ENCODE results near the gene TLX2.
A peak's percentile ranks its signal among the peaks of the same experiment; 100 is the strongest.

The TLX2 gene

DNA sequence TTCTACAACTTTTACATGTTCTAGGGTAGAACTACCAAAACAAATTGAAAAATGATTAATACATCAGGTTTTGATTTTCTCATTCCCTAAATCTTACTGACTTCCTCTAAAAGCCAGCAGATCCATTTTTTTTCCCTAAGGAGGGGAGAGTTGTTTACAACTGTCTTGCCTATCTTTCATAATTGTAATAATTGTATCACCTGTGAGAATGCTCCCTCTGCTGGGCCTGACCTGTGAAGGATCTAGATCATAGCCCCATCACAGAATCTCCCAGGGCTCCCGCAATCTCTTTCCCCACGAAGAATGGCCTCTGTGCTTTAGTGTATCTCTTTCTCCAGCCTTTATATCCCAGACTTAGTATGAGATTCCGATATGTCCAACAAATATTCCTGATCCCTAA lies 30.4 kb downstream of the TLX2 start:
- ATAC-seq (ENCODE audit: insufficient read depth, low read depth) (peak; percentile 55; the same call in 1 of the 3 replicates), DNase-seq (no peak)
- H3K36me3 ChIP-seq (ENCODE audit: insufficient read depth, low read length), result no peaks in the 10 kb centered on the region
- H3K4me2 ChIP-seq (ENCODE audit: insufficient read depth, low read length), result no peak overlapping the region
- no peaks in the 10 kb centered on the region for H3K27me3 ChIP-seq (ENCODE audit: insufficient read depth, low read length, poor library complexity)
- no peaks in the 10 kb centered on the region for H3K4me1 ChIP-seq (ENCODE audit: insufficient read depth, low read length)
- H3K9me3 ChIP-seq (ENCODE audit: insufficient read depth, low read length, severe bottlenecking), result no peaks in the 10 kb centered on the region
- H3K9ac ChIP-seq (ENCODE audit: low read depth, low read length), result no peak overlapping the region
- no peak overlapping the region for H3K27ac ChIP-seq (ENCODE audit: low read length)
- no peaks in the 10 kb centered on the region for H3K79me2 ChIP-seq (ENCODE audit: insufficient read depth, low read length)
- H2AFZ ChIP-seq (ENCODE audit: low read depth, low read length), result no peak overlapping the region
- TF ChIP-seq EZH2 (IDR thresholded peaks at IDR 0.05; ENCODE audit: borderline replicate concordance, low read depth, low read length, severe bottlenecking), result no peak
- TF ChIP-seq, protein P1, sequence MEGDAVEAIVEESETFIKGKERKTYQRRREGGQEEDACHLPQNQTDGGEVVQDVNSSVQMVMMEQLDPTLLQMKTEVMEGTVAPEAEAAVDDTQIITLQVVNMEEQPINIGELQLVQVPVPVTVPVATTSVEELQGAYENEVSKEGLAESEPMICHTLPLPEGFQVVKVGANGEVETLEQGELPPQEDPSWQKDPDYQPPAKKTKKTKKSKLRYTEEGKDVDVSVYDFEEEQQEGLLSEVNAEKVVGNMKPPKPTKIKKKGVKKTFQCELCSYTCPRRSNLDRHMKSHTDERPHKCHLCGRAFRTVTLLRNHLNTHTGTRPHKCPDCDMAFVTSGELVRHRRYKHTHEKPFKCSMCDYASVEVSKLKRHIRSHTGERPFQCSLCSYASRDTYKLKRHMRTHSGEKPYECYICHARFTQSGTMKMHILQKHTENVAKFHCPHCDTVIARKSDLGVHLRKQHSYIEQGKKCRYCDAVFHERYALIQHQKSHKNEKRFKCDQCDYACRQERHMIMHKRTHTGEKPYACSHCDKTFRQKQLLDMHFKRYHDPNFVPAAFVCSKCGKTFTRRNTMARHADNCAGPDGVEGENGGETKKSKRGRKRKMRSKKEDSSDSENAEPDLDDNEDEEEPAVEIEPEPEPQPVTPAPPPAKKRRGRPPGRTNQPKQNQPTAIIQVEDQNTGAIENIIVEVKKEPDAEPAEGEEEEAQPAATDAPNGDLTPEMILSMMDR (IDR thresholded peaks at IDR 0.05; ENCODE audit: borderline replicate concordance, extremely low read depth, low read length, poor library complexity, severe bottlenecking), result peak; percentile 42
- H3K4me3 ChIP-seq (ENCODE audit: low read depth in 1 of 2, low read length in 2 of 2), result no peak overlapping the region
- H4K20me1 ChIP-seq (ENCODE audit: insufficient read depth, low read length), result no peaks in the 10 kb centered on the region

DNA sequence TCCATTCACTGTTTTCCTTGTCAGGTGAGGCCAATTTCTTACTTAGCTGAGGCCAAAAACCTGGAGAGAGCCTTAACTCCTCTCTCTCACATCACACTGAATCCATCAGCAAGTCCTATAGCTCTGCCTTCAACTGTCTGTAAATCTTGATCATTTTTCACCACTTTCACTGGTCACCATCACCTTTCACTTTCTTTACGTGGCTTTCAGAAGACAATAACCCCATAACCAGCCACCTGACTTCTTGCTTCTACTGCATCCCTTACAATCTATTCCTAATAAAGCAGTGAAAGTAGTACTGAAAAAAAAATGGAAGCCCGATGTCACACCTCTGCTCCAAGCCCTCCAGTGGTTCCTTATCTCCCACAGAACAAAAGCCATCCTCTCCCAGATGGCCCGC lies 31.8 kb downstream of the TLX2 start:
- Histone ChIP-seq H2AFZ (ENCODE audit: low read depth, low read length) (no peak overlapping the region), H3K9ac (ENCODE audit: low read depth, low read length) (no peak overlapping the region), H3K9me3 (ENCODE audit: insufficient read depth, low read length, severe bottlenecking) (no peaks in the 10 kb centered on the region), H3K27ac (ENCODE audit: low read length) (no peak overlapping the region), H3K36me3 (ENCODE audit: insufficient read depth, low read length) (no peaks in the 10 kb centered on the region), H3K4me3 (ENCODE audit: low read depth in 1 of 2, low read length in 2 of 2) (no peak overlapping the region), H3K4me2 (ENCODE audit: insufficient read depth, low read length) (no peak overlapping the region), H4K20me1 (ENCODE audit: insufficient read depth, low read length) (no peaks in the 10 kb centered on the region), H3K4me1 (ENCODE audit: insufficient read depth, low read length) (no peaks in the 10 kb centered on the region), H3K27me3 (ENCODE audit: insufficient read depth, low read length, poor library complexity) (no peaks in the 10 kb centered on the region), H3K79me2 (ENCODE audit: insufficient read depth, low read length) (no peaks in the 10 kb centered on the region)
- ATAC-seq (ENCODE audit: insufficient read depth, low read depth), result no peak
- no peak for DNase-seq
- no peak for TF ChIP-seq EZH2 (IDR thresholded peaks at IDR 0.05; ENCODE audit: borderline replicate concordance, low read depth, low read length, severe bottlenecking)

DNA sequence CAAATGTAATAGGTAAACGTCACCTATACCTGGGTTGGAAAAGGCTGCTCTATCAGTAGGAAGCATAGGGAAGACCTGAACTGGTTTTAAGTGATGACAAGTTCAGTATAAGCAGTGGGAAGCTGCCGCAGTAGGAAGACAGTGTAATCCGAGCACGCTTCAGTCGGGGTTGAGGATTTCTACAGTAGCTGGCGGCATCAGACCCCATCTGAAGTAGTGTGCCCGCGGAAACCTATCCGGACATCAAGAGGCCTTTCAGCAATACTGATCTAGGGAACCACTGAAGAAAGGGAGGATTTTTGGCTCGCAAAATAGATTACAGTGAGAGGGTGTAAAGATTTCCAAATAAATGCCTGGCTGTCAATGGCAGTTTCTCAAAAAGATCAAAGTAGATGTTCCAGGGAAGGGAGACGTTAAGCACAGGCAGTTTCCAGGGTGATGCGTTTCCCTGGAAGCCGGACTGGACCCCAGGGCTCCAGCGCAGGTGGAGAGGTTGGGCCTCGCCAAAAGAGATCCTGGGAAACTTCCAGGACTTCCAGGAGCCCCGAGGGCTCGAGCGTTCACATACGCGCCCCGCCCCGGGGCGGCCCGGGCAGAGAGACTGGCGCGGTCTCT lies 34.1 kb downstream of the TLX2 start:
- peaks cover under 1% of the 10 kb centered on the region for H3K4me1 ChIP-seq (ENCODE audit: insufficient read depth, low read length)
- DNase-seq (no peak), ATAC-seq (ENCODE audit: insufficient read depth, low read depth) (no peak)
- no peak overlapping the region for H3K4me2 ChIP-seq (ENCODE audit: insufficient read depth, low read length)
- H3K9ac ChIP-seq (ENCODE audit: low read depth, low read length), result no peak overlapping the region
- TF ChIP-seq, protein P1 (IDR thresholded peaks at IDR 0.05; ENCODE audit: borderline replicate concordance, extremely low read depth, low read length, poor library complexity, severe bottlenecking), result no peak
- TF ChIP-seq EZH2 (IDR thresholded peaks at IDR 0.05; ENCODE audit: borderline replicate concordance, low read depth, low read length, severe bottlenecking), result no peak
- H3K4me3 ChIP-seq (ENCODE audit: low read depth in 1 of 2, low read length in 2 of 2), result no peak overlapping the region
- no peaks in the 10 kb centered on the region for H3K79me2 ChIP-seq (ENCODE audit: insufficient read depth, low read length)
- no peaks in the 10 kb centered on the region for H3K9me3 ChIP-seq (ENCODE audit: insufficient read depth, low read length, severe bottlenecking)
- no peaks in the 10 kb centered on the region for H4K20me1 ChIP-seq (ENCODE audit: insufficient read depth, low read length)
- no peak overlapping the region for H2AFZ ChIP-seq (ENCODE audit: low read depth, low read length)
- no peaks in the 10 kb centered on the region for H3K27me3 ChIP-seq (ENCODE audit: insufficient read depth, low read length, poor library complexity)
- H3K36me3 ChIP-seq (ENCODE audit: insufficient read depth, low read length), result no peaks in the 10 kb centered on the region
- H3K27ac ChIP-seq (ENCODE audit: low read length), result no peak overlapping the region

DNA sequence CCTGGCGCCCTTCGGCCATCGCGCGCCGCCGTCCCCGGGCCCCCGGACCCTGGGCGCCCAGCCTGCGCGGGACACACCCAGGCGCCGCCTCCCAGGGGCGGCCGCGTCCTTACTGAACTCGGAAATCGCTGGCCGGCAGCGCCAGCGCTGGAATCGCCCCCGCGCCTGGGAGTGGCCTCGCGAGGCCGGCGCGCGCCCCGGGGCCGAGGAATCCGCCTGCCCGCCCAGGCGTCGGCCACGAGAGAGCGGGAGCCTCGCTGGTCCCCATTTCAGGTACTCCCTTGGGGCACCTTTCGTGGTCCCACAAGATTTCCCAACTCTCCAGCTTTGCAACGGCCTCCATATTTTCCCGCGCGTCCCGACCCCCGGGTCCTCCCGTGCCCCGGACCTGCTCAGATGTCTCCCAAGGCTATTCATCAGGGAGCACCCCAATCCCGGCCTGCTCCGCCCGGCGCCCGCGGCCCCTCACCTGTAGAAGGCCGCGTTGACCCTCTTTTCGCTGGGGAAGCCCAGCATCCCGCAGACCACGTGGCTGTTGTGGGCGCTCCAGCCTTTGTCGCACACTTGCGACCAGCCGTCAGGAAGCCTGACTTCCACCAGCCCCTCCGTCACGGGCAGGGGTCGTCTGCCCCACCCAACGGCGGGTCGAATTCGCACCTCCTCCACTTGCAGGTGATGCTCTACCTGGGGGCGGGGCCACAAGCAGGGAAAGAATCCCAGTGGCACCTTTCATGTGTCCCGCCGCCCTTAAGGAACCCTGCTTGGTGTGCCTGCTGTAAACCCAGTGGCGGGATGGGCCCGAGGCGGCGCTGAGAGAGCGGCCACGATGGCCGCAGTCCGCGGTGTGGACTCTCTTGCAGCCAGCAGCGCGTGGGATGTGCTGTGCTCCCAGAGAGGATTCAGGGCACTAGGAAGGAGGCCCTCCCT lies 34.9 kb downstream of the TLX2 start:
- Histone ChIP-seq H3K36me3 (ENCODE audit: insufficient read depth, low read length) (no peaks in the 10 kb centered on the region), H3K4me3 (ENCODE audit: low read depth in 1 of 2, low read length in 2 of 2) (no peak overlapping the region), H3K27ac (ENCODE audit: low read length) (no peak overlapping the region), H3K79me2 (ENCODE audit: insufficient read depth, low read length) (no peaks in the 10 kb centered on the region), H3K4me1 (ENCODE audit: insufficient read depth, low read length) (peaks cover 8% of the 10 kb centered on the region), H2AFZ (ENCODE audit: low read depth, low read length) (no peak overlapping the region), H3K9ac (ENCODE audit: low read depth, low read length) (no peak overlapping the region), H3K4me2 (ENCODE audit: insufficient read depth, low read length) (no peak overlapping the region), H3K27me3 (ENCODE audit: insufficient read depth, low read length, poor library complexity) (no peaks in the 10 kb centered on the region), H4K20me1 (ENCODE audit: insufficient read depth, low read length) (no peaks in the 10 kb centered on the region), H3K9me3 (ENCODE audit: insufficient read depth, low read length, severe bottlenecking) (no peaks in the 10 kb centered on the region)
- ATAC-seq (ENCODE audit: insufficient read depth, low read depth), result no peak
- no peak for DNase-seq
- TF ChIP-seq, protein P1 (IDR thresholded peaks at IDR 0.05; ENCODE audit: borderline replicate concordance, extremely low read depth, low read length, poor library complexity, severe bottlenecking), result no peak
- no peak for TF ChIP-seq EZH2 (IDR thresholded peaks at IDR 0.05; ENCODE audit: borderline replicate concordance, low read depth, low read length, severe bottlenecking)
